NB4 (cell line): ENCODE measurements around the gene CLN5.
"Not testable (repeated sequence)": the region's sequence is repeated elsewhere in the genome, so short reads cannot be mapped to it uniquely, and the experiment has no call there.

Experiments used
- DNase-seq: peaks from one replicate; pipeline ENCODE4 v3.0.0; 2010; ENCODE audit warnings: low read depth
- H3K4me3 ChIP-seq: one replicate; pipeline ENCODE4 v1.5.1; 2011; ENCODE audit warnings: mild to moderate bottlenecking, low read depth, low read length, moderate library complexity
- MYC ChIP-seq: IDR thresholded peaks from 2 replicates; pipeline ENCODE4 v1.6.1; 2011; ENCODE audit warnings: low read depth, low read length
- POLR2A ChIP-seq: IDR thresholded peaks from 2 replicates; pipeline ENCODE4 v1.6.1; 2011; ENCODE audit warnings: mild to moderate bottlenecking; ENCODE audit not compliant: insufficient read length; ENCODE audit errors: extremely low read depth
- TF ChIP-seq, protein P1 (sequence below): IDR thresholded peaks from one replicate; pipeline ENCODE4 v1.5.1; 2012; ENCODE audit warnings: low read depth, low read length
- TF ChIP-seq, protein P2 (sequence below): IDR thresholded peaks from 2 replicates; pipeline ENCODE4 v1.6.1; 2011; ENCODE audit warnings: low read depth, low read length

Gene CLN5

DNA sequence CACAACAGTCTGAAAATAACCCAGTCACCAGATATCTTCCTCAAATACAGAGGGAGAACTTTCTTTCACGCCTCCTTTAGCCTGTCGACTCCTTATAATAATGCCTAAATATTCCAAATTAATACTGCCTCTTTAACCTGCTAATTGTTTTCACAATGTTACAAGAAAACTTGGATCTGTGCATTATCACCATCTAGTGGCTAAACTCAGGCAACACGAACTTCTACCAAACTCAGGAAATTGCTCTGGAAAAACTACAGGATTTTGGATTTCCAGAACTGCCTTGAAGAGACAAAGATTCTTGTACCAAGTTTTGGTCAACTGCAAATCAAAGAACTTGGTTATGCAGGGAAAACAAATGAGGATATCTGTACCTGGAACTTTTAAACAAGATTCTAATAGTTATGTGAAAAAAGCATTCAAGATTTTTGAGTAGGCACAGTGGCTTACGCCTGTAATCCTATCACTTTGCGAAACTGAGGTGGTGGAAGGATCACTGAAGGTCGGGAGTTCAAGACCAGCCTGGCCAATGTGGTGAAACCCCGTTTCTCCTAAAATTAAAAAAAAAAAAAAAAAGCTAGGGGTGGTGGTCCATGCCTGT, 10.8 kb downstream of the CLN5 start:
- DNase-seq: peak; percentile 53
- H3K4me3 ChIP-seq: no peak overlapping the region
- TF ChIP-seq POLR2A: no peak
- TF ChIP-seq, protein P1, sequence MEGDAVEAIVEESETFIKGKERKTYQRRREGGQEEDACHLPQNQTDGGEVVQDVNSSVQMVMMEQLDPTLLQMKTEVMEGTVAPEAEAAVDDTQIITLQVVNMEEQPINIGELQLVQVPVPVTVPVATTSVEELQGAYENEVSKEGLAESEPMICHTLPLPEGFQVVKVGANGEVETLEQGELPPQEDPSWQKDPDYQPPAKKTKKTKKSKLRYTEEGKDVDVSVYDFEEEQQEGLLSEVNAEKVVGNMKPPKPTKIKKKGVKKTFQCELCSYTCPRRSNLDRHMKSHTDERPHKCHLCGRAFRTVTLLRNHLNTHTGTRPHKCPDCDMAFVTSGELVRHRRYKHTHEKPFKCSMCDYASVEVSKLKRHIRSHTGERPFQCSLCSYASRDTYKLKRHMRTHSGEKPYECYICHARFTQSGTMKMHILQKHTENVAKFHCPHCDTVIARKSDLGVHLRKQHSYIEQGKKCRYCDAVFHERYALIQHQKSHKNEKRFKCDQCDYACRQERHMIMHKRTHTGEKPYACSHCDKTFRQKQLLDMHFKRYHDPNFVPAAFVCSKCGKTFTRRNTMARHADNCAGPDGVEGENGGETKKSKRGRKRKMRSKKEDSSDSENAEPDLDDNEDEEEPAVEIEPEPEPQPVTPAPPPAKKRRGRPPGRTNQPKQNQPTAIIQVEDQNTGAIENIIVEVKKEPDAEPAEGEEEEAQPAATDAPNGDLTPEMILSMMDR: peak; percentile 72

DNA sequence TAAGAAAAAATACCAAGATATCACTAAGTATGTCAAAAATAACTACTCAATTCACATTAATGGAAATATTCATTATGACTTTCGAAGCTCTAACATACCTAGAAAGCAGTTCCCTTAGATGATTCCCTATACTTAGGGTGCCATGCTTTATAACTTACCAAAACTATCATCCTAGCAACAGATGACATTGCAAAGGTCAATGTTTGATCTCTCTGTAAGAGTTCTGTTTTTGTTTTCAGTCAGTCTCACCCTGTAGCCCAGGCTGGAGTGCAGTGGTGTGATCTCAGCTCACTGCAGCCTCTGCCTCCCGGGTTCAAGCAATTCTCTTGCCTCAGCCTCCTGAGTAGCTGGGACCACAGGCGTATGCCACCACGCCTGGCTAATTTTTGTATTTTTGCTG, 16.5 kb downstream of the CLN5 start:
- DNase-seq, H3K4me3 ChIP-seq: not testable (repeated sequence)

DNA sequence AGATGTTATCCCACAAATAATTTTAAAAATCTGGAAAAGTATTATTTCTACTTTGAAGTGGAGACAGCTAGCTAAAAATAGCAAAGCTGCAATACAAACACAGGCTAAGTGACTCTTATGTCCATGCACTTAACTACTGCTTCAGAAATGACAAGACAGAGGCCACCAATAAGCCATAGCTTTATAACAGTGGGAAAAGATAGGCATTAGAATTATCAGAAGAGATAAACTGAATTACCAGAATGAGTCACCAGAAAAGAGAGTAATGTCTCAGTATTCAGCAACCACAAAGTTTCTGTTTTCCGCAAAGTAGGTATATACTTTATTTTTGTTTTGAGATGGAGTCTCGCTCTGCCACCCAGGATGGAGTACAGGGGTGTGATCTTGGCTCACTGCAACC, 17.1 kb downstream of the CLN5 start:
- no peak overlapping the region for H3K4me3 ChIP-seq
- no peak for TF ChIP-seq MYC
- TF ChIP-seq, protein P1: no peak
- TF ChIP-seq, protein P2, sequence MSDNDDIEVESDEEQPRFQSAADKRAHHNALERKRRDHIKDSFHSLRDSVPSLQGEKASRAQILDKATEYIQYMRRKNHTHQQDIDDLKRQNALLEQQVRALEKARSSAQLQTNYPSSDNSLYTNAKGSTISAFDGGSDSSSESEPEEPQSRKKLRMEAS: no peak
- no peak for DNase-seq

DNA sequence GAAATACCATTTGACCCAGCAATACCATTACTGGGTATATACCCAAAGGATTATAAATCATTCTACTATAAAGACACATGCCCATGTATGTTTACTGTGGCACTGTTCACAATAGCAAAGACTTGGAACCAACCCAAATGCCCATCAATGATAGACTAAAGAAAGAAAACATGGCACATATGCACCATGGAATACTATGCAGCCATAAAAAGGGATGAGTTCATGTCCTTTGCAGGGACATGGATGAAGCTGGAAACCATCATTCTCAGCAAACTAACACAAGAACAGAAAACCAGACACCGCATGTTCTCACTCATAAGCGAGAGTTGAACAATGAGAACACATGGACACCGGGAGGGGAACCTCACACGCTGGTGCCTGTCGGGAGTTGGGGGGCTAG, 17.8 kb downstream of the CLN5 start:
- not testable (repeated sequence) for DNase-seq, H3K4me3 ChIP-seq

DNA sequence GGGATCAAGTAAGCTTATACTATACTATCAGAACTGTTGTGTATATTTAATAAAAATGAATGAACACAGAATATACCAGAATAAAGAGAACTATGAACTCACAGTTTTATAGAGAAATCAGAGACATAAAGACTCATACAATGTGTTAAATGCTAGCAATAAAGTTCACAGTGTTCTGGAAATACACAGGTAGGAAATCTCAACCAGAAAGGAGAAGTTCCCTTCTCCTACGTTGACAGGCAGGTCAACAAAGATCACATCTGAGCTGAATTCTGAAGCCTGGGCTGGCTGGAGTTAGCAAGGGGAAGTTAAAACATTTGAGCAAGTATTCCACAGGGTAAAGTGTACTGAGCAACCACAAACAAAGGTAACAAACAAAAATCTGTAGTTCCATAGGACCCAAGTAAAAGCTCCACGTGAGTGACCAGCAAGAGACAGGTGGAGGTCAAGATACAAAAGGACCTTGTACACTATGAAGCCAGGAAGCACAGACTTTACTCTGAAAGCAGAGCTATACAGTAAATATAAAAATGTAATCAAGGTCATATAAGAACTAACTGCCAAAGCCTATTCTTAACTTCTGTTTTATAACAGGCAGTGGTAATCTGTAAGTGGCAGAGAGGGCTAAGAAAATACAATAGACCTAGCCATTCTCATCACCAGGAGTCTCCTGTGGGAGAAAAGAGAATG, 22.1 kb downstream of the CLN5 start:
- no peak overlapping the region for H3K4me3 ChIP-seq
- DNase-seq: no peak
- TF ChIP-seq MYC: no peak
- TF ChIP-seq, protein P2: no peak
- TF ChIP-seq POLR2A: no peak
- TF ChIP-seq, protein P1: no peak

DNA sequence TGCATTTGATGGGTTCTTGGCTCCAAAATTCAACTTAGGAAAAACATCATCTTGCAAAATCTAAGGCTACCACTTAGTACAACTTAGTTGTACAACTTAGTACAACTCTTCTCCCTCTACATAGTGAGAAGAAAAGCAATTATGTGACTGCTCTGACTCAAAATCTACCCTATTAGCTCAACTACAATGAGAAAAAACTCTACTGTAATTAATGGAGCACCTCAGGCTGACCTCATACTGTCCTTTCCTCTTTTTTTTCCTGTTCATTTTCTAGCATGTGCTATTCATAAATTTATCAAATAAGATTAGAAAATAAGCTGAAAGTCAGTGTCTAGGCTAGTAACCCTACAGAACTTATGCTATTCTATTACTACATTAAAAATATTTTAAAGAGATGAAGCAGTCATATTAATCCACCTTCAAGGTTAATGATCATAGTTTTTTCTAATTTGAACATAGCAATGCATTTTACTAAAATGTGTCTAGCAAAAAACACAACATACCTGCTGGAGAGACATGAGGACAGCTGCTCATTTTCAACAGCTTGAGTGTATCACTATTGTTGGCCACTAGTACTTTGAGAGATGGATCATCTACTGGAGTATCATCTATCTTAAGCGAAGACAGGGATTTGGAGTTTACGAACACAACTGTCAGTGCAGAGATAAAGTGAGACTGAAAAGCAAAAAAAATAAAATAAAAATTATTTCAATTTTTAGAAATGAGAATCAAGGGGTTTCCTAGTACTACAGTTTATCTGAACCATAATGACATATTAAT, 23.2 kb downstream of the CLN5 start:
- DNase-seq: no peak
- no peak overlapping the region for H3K4me3 ChIP-seq
- no peak for TF ChIP-seq POLR2A
- no peak for TF ChIP-seq MYC
- TF ChIP-seq, protein P2: no peak
- TF ChIP-seq, protein P1: no peak
